Epithelial cell of prostate (primary cell): ENCODE results near the gene CIAO3.

Experiments
- DNase-seq: peaks from one replicate; pipeline ENCODE4 v3.0.0-alpha.2; 2011; ENCODE audit warnings: low read depth, low spot score
- H3K27ac ChIP-seq: fragments of 450-650 bp; 2 replicates; pipeline ENCODE4 v1.5.1; 2017; ENCODE audit warnings: mild to moderate bottlenecking

CIAO3 gene

DNA sequence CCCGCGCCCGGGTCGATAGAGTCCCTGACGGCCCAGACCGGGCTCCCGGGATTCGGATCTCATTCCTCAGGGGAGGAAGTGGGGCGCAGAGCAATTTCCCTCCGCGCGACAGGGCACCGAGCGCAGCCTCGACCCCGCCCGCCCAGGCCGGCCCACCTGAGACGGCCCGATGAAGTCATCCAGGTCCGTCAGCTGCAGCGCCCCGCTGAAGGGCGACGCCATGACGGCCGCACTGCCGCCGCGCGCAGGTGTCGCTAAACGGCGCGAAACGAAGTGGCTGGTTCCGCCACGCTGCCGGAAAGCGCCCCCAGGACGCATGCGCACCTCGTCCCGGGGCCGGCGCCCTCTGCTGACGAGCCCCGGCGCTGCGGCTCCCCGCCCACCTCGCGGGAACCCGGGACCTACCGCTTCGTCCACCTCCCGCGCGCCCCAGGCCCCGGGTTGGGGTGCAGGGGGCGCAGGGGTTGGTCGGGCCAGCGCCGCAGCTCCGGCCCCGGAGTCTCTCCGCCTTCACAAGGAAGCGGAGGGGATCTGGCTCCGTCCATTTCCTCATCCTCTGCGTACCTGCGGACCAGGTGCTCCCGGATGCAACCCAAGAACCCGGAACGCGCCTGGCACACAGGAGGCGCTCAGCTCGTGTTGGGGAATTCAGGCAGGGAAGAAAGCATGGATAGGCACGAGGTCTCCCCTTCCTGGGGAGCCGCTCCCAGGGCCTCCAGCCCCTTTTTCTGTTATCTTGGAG is at the start of gene CIAO3:
CIAO3 (minus strand) TSS at position 234 of the 742 bp plus-strand sequence; CDS start at position 222, 12 bp downstream.
- peak within 1 kb of the TSS; percentile 49 for H3K27ac ChIP-seq
- peak; percentile 71 for DNase-seq

GRCh38 chr16:790086-790485 is 49.3 kb upstream of the CIAO3 start:
- DNase-seq, result no peak
- H3K27ac ChIP-seq, result no peak overlapping the region

DNA sequence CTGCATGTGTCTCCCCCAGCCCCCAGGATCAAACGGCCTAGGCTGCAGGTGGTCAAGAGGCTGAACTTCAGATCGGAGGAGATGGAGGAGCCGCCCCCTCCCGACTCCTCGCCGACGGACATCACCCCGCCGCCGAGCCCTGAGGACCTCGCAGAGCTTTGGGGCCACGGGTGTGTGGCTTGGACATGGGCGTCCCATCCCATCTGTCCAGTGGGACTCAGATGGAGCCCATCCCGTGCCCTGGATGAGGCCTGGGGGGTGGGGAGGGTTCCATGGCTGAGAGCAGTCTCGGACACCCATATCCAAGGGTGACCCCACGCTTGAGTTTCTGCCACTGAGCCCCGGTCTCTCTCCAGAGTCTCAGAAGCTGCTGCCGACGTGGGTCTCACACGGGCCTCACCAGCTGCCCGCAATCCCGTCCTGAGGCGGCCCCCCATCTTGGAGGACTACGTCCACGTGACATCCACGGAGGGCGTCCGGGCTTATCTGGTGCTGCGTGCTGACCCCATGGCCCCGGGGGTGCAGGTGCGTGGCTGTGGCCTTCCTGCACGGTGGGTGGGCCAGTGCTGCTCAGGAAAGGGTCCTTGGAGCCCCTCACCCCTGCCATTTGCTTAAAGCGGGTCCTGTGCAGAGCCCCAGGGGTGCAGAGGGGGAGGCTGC is 48.5 kb upstream of the CIAO3 start:
- no peak for DNase-seq
- no peak overlapping the region for H3K27ac ChIP-seq

- peak; percentile 56 for DNase-seq
- H3K27ac ChIP-seq, result no peak within 1 kb of the TSS
Measured at GRCh38 chr16:788399-789126, 47.8 kb upstream of the CIAO3 start, which contains the start of gene CHTF18. Gene CHTF18 (plus strand): TSS chr16:788620. CDS start chr16:788685, 65 bp downstream.

- DNase-seq, result no peak
- no peak within 1 kb of the TSS for H3K27ac ChIP-seq
Measured at GRCh38 chr16:787978-788398, 47.2 kb upstream of the CIAO3 start, which contains the start of gene RPUSD1. Gene RPUSD1 (minus strand): TSS chr16:788381. CDS start chr16:787737, 644 bp downstream.

- DNase-seq, result no peak
- no peak overlapping the region for H3K27ac ChIP-seq
Measured at GRCh38 chr16:787321-787966, 46.6 kb upstream of the CIAO3 start.

- no peak overlapping the region for H3K27ac ChIP-seq
- no peak for DNase-seq
Measured at GRCh38 chr16:785563-786535, 45.1 kb upstream of the CIAO3 start.

GRCh38 chr16:784431-784830 is 43.6 kb upstream of the CIAO3 start:
- DNase-seq, result no peak
- H3K27ac ChIP-seq, result no peak overlapping the region

GRCh38 chr16:783404-784161 is 42.8 kb upstream of the CIAO3 start:
- H3K27ac ChIP-seq, result no peak overlapping the region
- DNase-seq, result no peak

- no peak overlapping the region for H3K27ac ChIP-seq
- DNase-seq, result no peak
Measured at GRCh38 chr16:782766-783403, 42.1 kb upstream of the CIAO3 start.

DNA sequence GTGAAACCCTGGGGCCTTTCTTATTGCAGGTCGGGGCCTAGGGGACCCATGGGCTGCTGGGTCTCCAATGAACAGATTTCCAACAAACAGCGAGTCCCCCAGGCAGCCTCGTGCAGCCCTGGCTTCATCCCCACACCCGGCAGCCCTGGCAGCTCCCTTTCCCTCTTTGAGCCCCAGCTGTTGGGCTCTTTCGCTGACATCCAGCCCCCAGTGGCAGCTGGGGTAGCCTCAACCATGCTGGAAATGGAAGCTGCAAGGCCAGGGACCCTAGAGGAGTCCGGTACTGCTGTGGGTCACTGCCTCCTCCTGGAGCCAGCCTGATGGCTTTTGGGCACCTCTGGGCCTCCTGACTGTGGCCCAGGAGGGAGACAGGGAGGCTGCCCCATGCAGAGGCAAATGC is 41.5 kb upstream of the CIAO3 start:
- no peak for DNase-seq
- H3K27ac ChIP-seq, result no peak overlapping the region

- no peak for DNase-seq
- H3K27ac ChIP-seq, result no peak overlapping the region
Measured at GRCh38 chr16:781346-782010, 40.7 kb upstream of the CIAO3 start.

- DNase-seq, result no peak
- no peak overlapping the region for H3K27ac ChIP-seq
Measured at GRCh38 chr16:780296-780695, 39.5 kb upstream of the CIAO3 start.

DNA sequence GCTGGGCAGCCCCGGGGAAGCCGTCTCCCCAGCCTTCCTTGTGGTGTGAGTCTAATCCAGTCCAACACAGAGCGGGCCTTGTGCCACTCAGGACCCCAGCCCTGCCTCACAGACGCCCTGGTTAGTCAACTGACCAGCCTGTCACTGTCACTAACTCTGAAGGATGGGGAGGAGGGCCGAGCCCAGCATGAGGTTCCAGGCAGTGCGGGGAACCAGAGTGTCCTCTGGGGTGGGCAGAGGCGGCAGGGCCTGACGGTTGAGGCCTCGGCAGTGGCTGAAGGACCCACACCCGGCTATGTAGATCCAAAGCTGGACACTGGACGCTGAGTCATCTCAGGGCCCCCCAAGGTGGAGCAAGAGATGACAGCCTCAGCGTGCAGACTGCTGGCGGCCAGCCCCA is 38.8 kb upstream of the CIAO3 start:
- H3K27ac ChIP-seq, result no peak overlapping the region
- DNase-seq, result no peak

- no peak for DNase-seq
- no peak overlapping the region for H3K27ac ChIP-seq
Measured at GRCh38 chr16:778909-779527, 38.2 kb upstream of the CIAO3 start.

GRCh38 chr16:778447-778846 is 37.6 kb upstream of the CIAO3 start:
- no peak for DNase-seq
- H3K27ac ChIP-seq, result no peak overlapping the region

- no peak overlapping the region for H3K27ac ChIP-seq
- no peak for DNase-seq
Measured at GRCh38 chr16:777826-778225, 37.0 kb upstream of the CIAO3 start.
